PFSK-1 (cell line): ENCODE measurements around the gene C10orf95.

Source experiments
- POLR2AphosphoS5 ChIP-seq: IDR thresholded peaks from 2 replicates; pipeline ENCODE4 v1.6.1; 2012; ENCODE audit warnings: low read depth, mild to moderate bottlenecking, control low read depth, low read length, moderate library complexity
- REST ChIP-seq, 2 experiments: IDR thresholded peaks; 2 replicates each; pipeline versions ENCODE4 v1.6.1 to v1.8.0; 2011 to 2012; ENCODE audit warnings: low read depth in 2 of 2, low read length in 2 of 2, control low read depth in 1 of 2, inconsistent platforms in 1 of 2, mild to moderate bottlenecking in 1 of 2, moderate library complexity in 1 of 2; ENCODE audit not compliant: insufficient read depth in 1 of 2
- SIN3A ChIP-seq: IDR thresholded peaks from 2 replicates; pipeline ENCODE4 v1.6.1; 2012; ENCODE audit warnings: mild to moderate bottlenecking, low read length, moderate library complexity, borderline replicate concordance; ENCODE audit not compliant: insufficient read depth
- TAF1 ChIP-seq: IDR thresholded peaks from 2 replicates; pipeline ENCODE4 v1.6.1; 2012; ENCODE audit warnings: low read length, control low read depth, borderline replicate concordance; ENCODE audit not compliant: insufficient read depth

- no peak for TF ChIP-seq REST (IDR thresholded peaks at IDR 0.05; ENCODE audit: insufficient read depth in 1 of 2, low read depth in 2 of 2, low read length in 2 of 2)
- no peak for TF ChIP-seq POLR2AphosphoS5
- no peak for TF ChIP-seq TAF1
- TF ChIP-seq SIN3A, result no peak
Measured at GRCh38 chr10:102484021-102484420, 32.7 kb upstream of the C10orf95 start.
